ENCODE measurements around the gene PWWP2B. TPM values are rescaled to one million over a fixed set of nuclear protein-coding genes. Genes with fewer than 3 reads are reported as not detected.

The PWWP2B gene
- total and polyA plus RNA-seq, 2 donors (not counting 3 experiments of a cell fraction or from before 2014, with no cell fraction given): 4.6 to 11.8 TPM

DNA sequence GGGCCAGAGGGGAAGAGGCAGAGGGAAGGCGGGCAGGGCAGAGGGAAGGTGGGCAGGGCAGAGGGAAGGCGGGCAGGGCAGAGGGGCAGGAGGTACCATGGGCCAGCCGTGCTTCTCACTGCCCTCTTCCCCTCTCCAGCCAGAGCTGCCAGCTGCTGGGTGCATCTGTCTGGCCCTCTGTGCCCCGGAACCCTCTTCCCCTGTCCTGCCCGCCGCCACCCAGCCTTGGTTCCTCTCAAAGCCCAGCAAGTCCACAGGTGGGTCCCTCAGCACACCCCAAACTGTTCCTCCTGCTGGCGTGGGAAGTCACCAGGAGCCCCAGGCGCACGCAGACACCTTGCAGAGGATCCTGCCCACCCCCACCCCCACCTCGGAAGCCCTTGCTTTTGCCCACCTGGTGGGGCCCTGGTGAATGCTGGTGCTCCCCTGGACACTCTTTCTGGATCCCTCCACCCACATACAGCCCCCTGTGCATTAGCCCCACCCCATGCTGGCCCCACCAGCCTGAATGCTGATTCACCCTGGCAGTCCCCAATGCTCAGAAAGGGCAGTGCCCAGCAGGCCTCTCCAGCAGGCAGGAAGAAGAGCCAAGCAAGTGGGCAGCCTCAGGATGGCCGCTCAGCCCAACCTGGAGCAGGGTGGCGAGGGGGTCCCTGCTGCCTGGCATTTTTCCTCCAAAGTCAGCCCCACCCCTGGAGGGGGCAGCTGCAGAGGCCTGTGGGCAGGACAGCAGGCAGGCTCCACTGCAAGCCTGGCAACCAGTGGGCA, 1.9 kb upstream of the PWWP2B start:
- dilution Hi-C loops (cut with MboI; ENCODE audit: extremely low pct_ligation_motif_present, low sequenced_read_pairs): no loop called here
- intact Hi-C loops (cut with micrococcal nuclease): no loop called here
- H4K20me1 ChIP-seq (replicated peaks; ENCODE audit: control insufficient read depth, extremely low read depth, insufficient read depth, low read length): no peaks in the 10 kb centered on the region
- H3K9ac ChIP-seq (replicated peaks; ENCODE audit: extremely low read depth, insufficient read depth, low read length): no peak overlapping the region
- FAIRE-seq (no peak), DNase-seq (ENCODE audit: low read depth, low spot score) (no peak)
- peaks cover 15% of the 10 kb centered on the region for H3K79me2 ChIP-seq (ENCODE audit: control insufficient read depth, insufficient read depth, low read length)
- BruUV-seq (replicated peaks): no TSS peak
- no peak overlapping the region for H2AFZ ChIP-seq (ENCODE audit: low read depth, low read length)
- no peak overlapping the region for H3K4me3 ChIP-seq (replicated peaks in 1 of 3; ENCODE audit: insufficient read depth in 1 of 3, low read depth in 1 of 3, low read length in 3 of 3)
- no peak overlapping the region for H3K27ac ChIP-seq (ENCODE audit: insufficient read depth, low read depth, low read length)
- H3K36me3 ChIP-seq (ENCODE audit: control insufficient read depth in 2 of 2, extremely low read depth in 1 of 2, insufficient read depth in 2 of 2, low read length in 2 of 2): no peaks in the 10 kb centered on the region
- H3K4me2 ChIP-seq (ENCODE audit: insufficient read depth, low read length): no peak overlapping the region
- no peaks in the 10 kb centered on the region for H3K27me3 ChIP-seq (ENCODE audit: control insufficient read depth in 2 of 2, insufficient read depth in 2 of 2, low read length in 2 of 2)
- H3K4me1 ChIP-seq (ENCODE audit: control insufficient read depth, extremely low read depth, insufficient read depth, low read length): peaks cover 9% of the 10 kb centered on the region
- H3K9me3 ChIP-seq (replicated peaks; ENCODE audit: control insufficient read depth, insufficient read depth, low read length): no peaks in the 10 kb centered on the region
- H3K9me1 ChIP-seq (replicated peaks; ENCODE audit: control insufficient read depth, extremely low read depth, insufficient read depth, low read length): no peaks in the 10 kb centered on the region
- POLR2A ChIA-PET: no interaction called here
- TF ChIP-seq CTCF (IDR thresholded peaks at IDR 0.05; ENCODE audit: extremely low read depth in 1 of 2, insufficient read depth in 1 of 2, low read depth in 1 of 2, low read length in 2 of 2): no peak
- TF ChIP-seq POLR2AphosphoS5 (IDR thresholded peaks at IDR 0.05; ENCODE audit: insufficient read depth, low read depth, low read length): no peak
- no peak for TF ChIP-seq GATA2 (IDR thresholded peaks at IDR 0.05; ENCODE audit: insufficient read depth, insufficient read length, low read depth, low read length)
- TF ChIP-seq MYC (IDR thresholded peaks at IDR 0.05; ENCODE audit: low read depth, low read length): no peak
- no peak for TF ChIP-seq FOS (IDR thresholded peaks at IDR 0.05; ENCODE audit: borderline replicate concordance, insufficient read depth, low read length)
- no peak for TF ChIP-seq JUN (IDR thresholded peaks at IDR 0.05; ENCODE audit: borderline replicate concordance, insufficient read depth, insufficient read length, low read depth)
- TF ChIP-seq, protein P1, sequence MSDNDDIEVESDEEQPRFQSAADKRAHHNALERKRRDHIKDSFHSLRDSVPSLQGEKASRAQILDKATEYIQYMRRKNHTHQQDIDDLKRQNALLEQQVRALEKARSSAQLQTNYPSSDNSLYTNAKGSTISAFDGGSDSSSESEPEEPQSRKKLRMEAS (IDR thresholded peaks at IDR 0.05; ENCODE audit: insufficient read depth, insufficient read length): no peak
- no peak for TF ChIP-seq EZH2 (IDR thresholded peaks at IDR 0.05; ENCODE audit: borderline replicate concordance, low read depth, low read length, severe bottlenecking)
- TF ChIP-seq POLR2A (IDR thresholded peaks at IDR 0.05; ENCODE audit: low read depth, low read length): no peak
- CTCF ChIA-PET: no interaction called here
